Naive thymus-derived CD4-positive, alpha-beta T cell (primary cell): ENCODE results near the gene MME. TPM values are rescaled to one million over a fixed set of nuclear protein-coding genes. Genes with fewer than 3 reads are reported as not detected.

Source experiments
- ATAC-seq: fragments of 150-1000 bp; cut with Tn5 transposase; 2 replicates; pipeline ENCODE4 v1.10.0; 2021; ENCODE audit warnings: mild to moderate bottlenecking, moderate library complexity
- CTCF ChIA-PET: fragments of 350-600 bp; sonication (Branson Sonifier 250); formaldehyde crosslinking; loops from one replicate; lab custom pipeline; 2021; ENCODE audit warnings: antibody characterized with exemption; lab: Charles Lee
- POLR2A ChIA-PET: fragments of 350-600 bp; sonication (Branson Sonifier 250); formaldehyde crosslinking; loops from one replicate; lab custom pipeline; 2021; ENCODE audit warnings: antibody characterized with exemption, inconsistent platforms; lab: Charles Lee
- DNase-seq, 9 donors: peaks; one replicate each; pipeline versions ENCODE4 v3.0.0 to v3.0.0-alpha.2; 2020 to 2022; ENCODE audit warnings: mixed read lengths in 1 of 9
- H3K27ac ChIP-seq: one replicate; pipeline ENCODE4 v1.7.0; 2013; ENCODE audit warnings: mild to moderate bottlenecking, low read depth, low read length, moderate library complexity
- H3K27me3 ChIP-seq, 2 donors: one replicate each; pipeline ENCODE4 v1.7.0; 2013; ENCODE audit warnings: low read length in 2 of 2, mild to moderate bottlenecking in 2 of 2, moderate library complexity in 2 of 2; ENCODE audit not compliant: control insufficient read depth in 2 of 2, insufficient read depth in 2 of 2
- H3K36me3 ChIP-seq, 3 experiments: 1 replicate in 2 of 3; 2 replicates in 1 of 3; pipeline ENCODE4 v1.7.0; 2013; ENCODE audit warnings: low read length in 3 of 3, mild to moderate bottlenecking in 3 of 3, moderate library complexity in 1 of 3; ENCODE audit not compliant: insufficient read depth in 3 of 3, control insufficient read depth in 2 of 3
- H3K4me1 ChIP-seq, 2 donors: one replicate each; pipeline ENCODE4 v1.7.0; 2013; ENCODE audit warnings: low read length in 2 of 2, mild to moderate bottlenecking in 2 of 2, moderate library complexity in 1 of 2; ENCODE audit not compliant: control insufficient read depth in 2 of 2, insufficient read depth in 2 of 2
- H3K4me3 ChIP-seq: 2 replicates; pipeline ENCODE4 v1.7.0; 2013; ENCODE audit warnings: mild to moderate bottlenecking, low read length
- H3K9me3 ChIP-seq, 3 experiments: 1 replicate in 2 of 3; 2 replicates in 1 of 3; pipeline ENCODE4 v1.7.0; 2013; ENCODE audit warnings: low read length in 3 of 3; ENCODE audit not compliant: control insufficient read depth in 2 of 3
- H3K27ac Mint-ChIP-seq, 9 donors: one replicate each; pipeline ENCODE4 v1.8.0; 2020 to 2022; ENCODE audit warnings: mixed read lengths in 9 of 9, mild to moderate bottlenecking in 8 of 9, moderate library complexity in 5 of 9, inconsistent platforms in 2 of 9
- H3K27me3 Mint-ChIP-seq, 5 donors: one replicate each; pipeline ENCODE4 v1.8.0; 2021 to 2022; ENCODE audit warnings: mixed read lengths in 5 of 5, mild to moderate bottlenecking in 1 of 5
- H3K36me3 Mint-ChIP-seq, 5 donors: one replicate each; pipeline ENCODE4 v1.8.0; 2020 to 2022; ENCODE audit warnings: mixed read lengths in 5 of 5, mild to moderate bottlenecking in 3 of 5, inconsistent platforms in 1 of 5
- H3K4me1 Mint-ChIP-seq, 7 donors: one replicate each; pipeline ENCODE4 v1.8.0; 2020 to 2022; ENCODE audit warnings: mixed read lengths in 7 of 7, mild to moderate bottlenecking in 3 of 7, inconsistent platforms in 1 of 7
- H3K4me3 Mint-ChIP-seq, 10 donors: one replicate each; pipeline ENCODE4 v1.8.0; 2020 to 2022; ENCODE audit warnings: mild to moderate bottlenecking in 10 of 10, mixed read lengths in 10 of 10, moderate library complexity in 6 of 10, inconsistent platforms in 2 of 10
- H3K9me3 Mint-ChIP-seq, 11 donors: one replicate each; pipeline ENCODE4 v1.8.0; 2020 to 2022; ENCODE audit warnings: mixed read lengths in 11 of 11, mild to moderate bottlenecking in 4 of 11, inconsistent platforms in 1 of 11, moderate library complexity in 1 of 11
- intact Hi-C, 2 donors: fragments of 100-400 bp; cut with micrococcal nuclease; formaldehyde crosslinking; loops; one replicate each; pipeline ENCODE4 v1.15.1; 2023
- polyA plus RNA-seq, 2 donors: library from polyadenylated mRNA; unstranded; fragments of 300-500 nt; fragmentation: Illumina TruSeq; gene quantifications; one replicate each; pipeline ENCODE4 v1.2.3, GENCODE V29; 2021
- total RNA-seq, 6 experiments: library from RNA in 5 of 6; stranded (reverse) in 5 of 6; gene quantifications; 1 replicate in 5 of 6; 2 replicates in 1 of 6; pipeline ENCODE4 v1.2.3 and lab custom pipeline; 2021 to 2026

Gene MME
- total and polyA plus RNA-seq, 7 experiments from 2014 or later: 0.54 to 0.56 TPM; not detected in 5

GRCh38 chr3:155197786-155198185, 117.7 kb downstream of the MME start:
- Mint-ChIP-seq H3K27ac (no peak overlapping the region), H3K27me3 (no peaks in the 10 kb centered on the region), H3K9me3 (peaks cover 0 to 8% (median 0%) of the 10 kb centered on the region in 11 donors), H3K36me3 (no peaks in the 10 kb centered on the region), H3K4me1 (peaks cover 0 to 2% (median 0%) of the 10 kb centered on the region in 7 donors), H3K4me3 (no peak overlapping the region)
- H3K27me3 ChIP-seq: no peaks in the 10 kb centered on the region
- intact Hi-C loops: no loop called here
- ChIA-PET POLR2A (no interaction called here), CTCF (no interaction called here)
- H3K4me1 ChIP-seq: no peaks in the 10 kb centered on the region
- H3K9me3 ChIP-seq: no peaks in the 10 kb centered on the region
- H3K4me3 ChIP-seq: no peak overlapping the region
- no peaks in the 10 kb centered on the region for H3K36me3 ChIP-seq
- ATAC-seq: no peak
- H3K27ac ChIP-seq: no peak overlapping the region
- DNase-seq: no peak

GRCh38 chr3:155202626-155203025, 122.5 kb downstream of the MME start:
- DNase-seq (no peak), ATAC-seq (no peak)
- H3K36me3 Mint-ChIP-seq: no peaks in the 10 kb centered on the region
- Histone ChIP-seq H3K4me1 (no peaks in the 10 kb centered on the region), H3K27ac (no peak overlapping the region), H3K27me3 (peaks cover 0 to 2% of the 10 kb centered on the region in 2 donors), H3K4me3 (no peak overlapping the region), H3K9me3 (no peaks in the 10 kb centered on the region), H3K36me3 (no peaks in the 10 kb centered on the region)
- ChIA-PET CTCF (no interaction called here), POLR2A (no interaction called here)
- no peak overlapping the region for H3K27ac Mint-ChIP-seq
- H3K4me1 Mint-ChIP-seq: peaks cover 0 to 2% (median 0%) of the 10 kb centered on the region in 7 donors
- peaks cover 0 to 8% (median 0%) of the 10 kb centered on the region in 11 donors for H3K9me3 Mint-ChIP-seq
- no peaks in the 10 kb centered on the region for H3K27me3 Mint-ChIP-seq
- intact Hi-C loops: no loop called here
- H3K4me3 Mint-ChIP-seq: no peak overlapping the region

- no peaks in the 10 kb centered on the region for H3K27me3 Mint-ChIP-seq
- no peaks in the 10 kb centered on the region for H3K36me3 Mint-ChIP-seq
- H3K4me3 Mint-ChIP-seq: no peak overlapping the region
- no peaks in the 10 kb centered on the region for H3K9me3 ChIP-seq
- H3K9me3 Mint-ChIP-seq: peaks cover 0 to 8% (median 0%) of the 10 kb centered on the region in 11 donors
- ChIA-PET POLR2A (no interaction called here), CTCF (no interaction called here)
- no peak overlapping the region for H3K4me3 ChIP-seq
- no peaks in the 10 kb centered on the region for H3K4me1 ChIP-seq
- no peak overlapping the region for H3K27ac Mint-ChIP-seq
- peaks cover 0 to 2% (median 0%) of the 10 kb centered on the region in 7 donors for H3K4me1 Mint-ChIP-seq
- no peak overlapping the region for H3K27ac ChIP-seq
- no peaks in the 10 kb centered on the region for H3K36me3 ChIP-seq
- peaks cover 0 to 2% of the 10 kb centered on the region in 2 donors for H3K27me3 ChIP-seq
- DNase-seq (no peak), ATAC-seq (no peak)
- intact Hi-C loops: no loop called here
Observed at GRCh38 chr3:155204851-155205250, 124.7 kb downstream of the MME start.

GRCh38 chr3:155208183-155208800, 128.2 kb downstream of the MME start:
- peaks cover 0 to 2% of the 10 kb centered on the region in 2 donors for H3K27me3 ChIP-seq
- H3K36me3 ChIP-seq: no peaks in the 10 kb centered on the region
- intact Hi-C loops: no loop called here
- no peaks in the 10 kb centered on the region for H3K4me1 ChIP-seq
- H3K27ac Mint-ChIP-seq: no peak overlapping the region
- H3K9me3 Mint-ChIP-seq: peaks cover 0 to 6% (median 0%) of the 10 kb centered on the region in 11 donors
- no peaks in the 10 kb centered on the region for H3K4me1 Mint-ChIP-seq
- H3K36me3 Mint-ChIP-seq: no peaks in the 10 kb centered on the region
- CTCF ChIA-PET: no interaction called here
- no peak overlapping the region for H3K4me3 ChIP-seq
- H3K9me3 ChIP-seq: no peaks in the 10 kb centered on the region
- DNase-seq (no peak), ATAC-seq (no peak)
- POLR2A ChIA-PET: no interaction called here
- H3K27me3 Mint-ChIP-seq: no peaks in the 10 kb centered on the region
- no peak overlapping the region for H3K27ac ChIP-seq
- no peak overlapping the region for H3K4me3 Mint-ChIP-seq

- intact Hi-C loops: no loop called here
- Mint-ChIP-seq H3K4me1 (no peaks in the 10 kb centered on the region), H3K4me3 (no peak overlapping the region), H3K9me3 (peaks cover 0 to 10% (median 0%) of the 10 kb centered on the region in 11 donors), H3K36me3 (no peaks in the 10 kb centered on the region), H3K27ac (no peak overlapping the region), H3K27me3 (no peaks in the 10 kb centered on the region)
- DNase-seq: no peak
- no peak overlapping the region for H3K27ac ChIP-seq
- no peaks in the 10 kb centered on the region for H3K36me3 ChIP-seq
- POLR2A ChIA-PET: no interaction called here
- H3K4me1 ChIP-seq: no peaks in the 10 kb centered on the region
- ATAC-seq: no peak
- CTCF ChIA-PET: no interaction called here
- no peaks in the 10 kb centered on the region for H3K9me3 ChIP-seq
- no peak overlapping the region for H3K4me3 ChIP-seq
- H3K27me3 ChIP-seq: peaks cover 0 to 2% of the 10 kb centered on the region in 2 donors
Observed at GRCh38 chr3:155210736-155211135, 130.6 kb downstream of the MME start.

- ATAC-seq (no peak), DNase-seq (no peak)
- no peak overlapping the region for H3K27ac Mint-ChIP-seq
- no peak overlapping the region for H3K4me3 Mint-ChIP-seq
- no peaks in the 10 kb centered on the region for H3K36me3 ChIP-seq
- peaks cover 0 to 2% of the 10 kb centered on the region in 2 donors for H3K27me3 ChIP-seq
- intact Hi-C loops: no loop called here
- H3K9me3 ChIP-seq: no peaks in the 10 kb centered on the region
- peaks cover 0 to 10% (median 0%) of the 10 kb centered on the region in 11 donors for H3K9me3 Mint-ChIP-seq
- ChIA-PET CTCF (no interaction called here), POLR2A (no interaction called here)
- H3K4me1 Mint-ChIP-seq: no peaks in the 10 kb centered on the region
- no peak overlapping the region for H3K27ac ChIP-seq
- H3K27me3 Mint-ChIP-seq: no peaks in the 10 kb centered on the region
- no peak overlapping the region for H3K4me3 ChIP-seq
- H3K4me1 ChIP-seq: no peaks in the 10 kb centered on the region
- H3K36me3 Mint-ChIP-seq: no peaks in the 10 kb centered on the region
Observed at GRCh38 chr3:155211266-155211665, 131.1 kb downstream of the MME start.

- Mint-ChIP-seq H3K27ac (no peak overlapping the region), H3K9me3 (peaks cover 0 to 10% (median under 1%) of the 10 kb centered on the region in 11 donors), H3K36me3 (no peaks in the 10 kb centered on the region), H3K4me1 (no peaks in the 10 kb centered on the region), H3K4me3 (no peak overlapping the region), H3K27me3 (no peaks in the 10 kb centered on the region)
- DNase-seq (no peak), ATAC-seq (no peak)
- H3K36me3 ChIP-seq: no peaks in the 10 kb centered on the region
- H3K4me1 ChIP-seq: no peaks in the 10 kb centered on the region
- intact Hi-C loops: no loop called here
- CTCF ChIA-PET: no interaction called here
- POLR2A ChIA-PET: no interaction called here
- H3K9me3 ChIP-seq: no peaks in the 10 kb centered on the region
- no peak overlapping the region for H3K4me3 ChIP-seq
- H3K27ac ChIP-seq: no peak overlapping the region
- no peaks in the 10 kb centered on the region for H3K27me3 ChIP-seq
Observed at GRCh38 chr3:155211940-155212339, 131.8 kb downstream of the MME start.
